HPDE6-E6E7 (cell line): ENCODE results near the gene DPP6.

Experiments used
- DNase-seq: peaks from one replicate; pipeline ENCODE4 v3.0.0; 2011; ENCODE audit warnings: missing footprints; ENCODE audit errors: extremely low spot score

DPP6 gene

DNA sequence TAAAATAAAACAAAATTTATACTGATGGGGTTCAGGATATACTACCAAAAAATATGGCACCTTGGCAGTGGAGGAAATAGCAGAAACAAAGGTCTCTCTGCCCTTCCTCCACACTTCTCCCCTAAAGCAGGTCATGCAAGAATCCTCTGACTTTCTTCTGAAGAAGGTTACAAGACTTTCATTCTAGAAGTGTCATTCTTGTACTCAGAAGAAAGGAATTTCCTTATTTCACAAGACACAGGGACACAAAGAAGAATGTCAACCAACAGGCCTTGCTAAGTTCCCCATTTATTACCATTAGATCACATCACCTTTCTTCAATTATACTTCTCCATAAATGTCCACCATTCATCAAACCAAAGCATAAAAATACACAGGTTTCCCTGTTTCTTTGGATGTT, 480.6 kb downstream of the DPP6 start:
- no peak for DNase-seq

GRCh38 chr7:154540596-154540995, 488.4 kb downstream of the DPP6 start:
- DNase-seq = no peak

- DNase-seq = no peak
These were observed 489.4 kb downstream of the DPP6 start for GRCh38 chr7:154541606-154542005.

DNA sequence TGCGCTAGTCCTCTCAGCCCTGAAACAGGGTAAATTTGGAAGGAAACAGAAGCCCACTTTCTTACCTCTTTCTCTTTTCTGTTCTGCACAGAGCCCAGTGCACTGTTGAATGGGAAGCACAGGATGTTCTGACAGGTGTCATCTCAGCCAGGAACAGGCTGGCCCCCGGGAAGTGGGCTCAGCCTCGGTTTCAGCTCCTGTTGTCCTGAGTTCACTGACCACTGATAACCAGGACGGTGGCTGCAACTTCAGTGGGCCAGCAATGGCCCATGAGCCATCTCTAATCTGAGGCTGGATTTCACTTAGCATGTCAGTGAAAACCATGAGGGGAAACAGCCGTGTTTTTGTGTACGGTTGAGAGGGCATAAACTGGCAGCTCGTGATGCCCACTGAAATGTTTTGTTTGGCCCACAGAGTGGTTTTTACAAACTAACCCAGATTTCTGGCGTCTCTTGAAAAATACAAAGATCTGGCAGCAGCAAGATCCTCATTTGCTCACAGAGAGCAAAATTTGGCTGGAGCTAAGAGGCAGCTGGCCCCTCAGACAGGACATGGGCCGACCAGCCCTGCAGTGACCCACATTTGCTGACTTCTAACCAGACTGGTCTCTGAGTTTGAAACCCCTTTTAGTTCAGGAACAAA, 494.9 kb downstream of the DPP6 start:
- DNase-seq = no peak

- no peak for DNase-seq
These were observed 501.6 kb downstream of the DPP6 start for GRCh38 chr7:154553711-154554265.

DNA sequence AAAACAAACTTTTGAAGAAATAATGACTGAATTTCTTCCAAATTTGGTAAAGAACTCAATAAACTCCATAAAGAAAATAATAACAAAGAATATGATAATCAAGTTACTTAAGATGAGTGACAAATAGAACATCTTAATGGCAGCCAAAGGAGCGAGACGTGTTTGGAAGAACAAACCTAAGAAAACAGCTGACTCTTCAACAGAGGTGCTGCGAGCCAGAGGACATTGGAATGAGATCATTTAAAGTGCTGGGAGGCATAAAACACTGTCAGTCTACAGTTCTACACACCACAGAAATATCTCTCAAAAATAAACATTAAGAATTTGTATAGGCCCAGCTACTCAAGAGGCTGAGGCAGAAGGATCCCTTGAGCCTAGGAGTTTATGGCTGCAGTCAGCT, 507.3 kb downstream of the DPP6 start:
- no peak for DNase-seq

GRCh38 chr7:154564676-154565075, 512.5 kb downstream of the DPP6 start:
- no peak for DNase-seq

DNA sequence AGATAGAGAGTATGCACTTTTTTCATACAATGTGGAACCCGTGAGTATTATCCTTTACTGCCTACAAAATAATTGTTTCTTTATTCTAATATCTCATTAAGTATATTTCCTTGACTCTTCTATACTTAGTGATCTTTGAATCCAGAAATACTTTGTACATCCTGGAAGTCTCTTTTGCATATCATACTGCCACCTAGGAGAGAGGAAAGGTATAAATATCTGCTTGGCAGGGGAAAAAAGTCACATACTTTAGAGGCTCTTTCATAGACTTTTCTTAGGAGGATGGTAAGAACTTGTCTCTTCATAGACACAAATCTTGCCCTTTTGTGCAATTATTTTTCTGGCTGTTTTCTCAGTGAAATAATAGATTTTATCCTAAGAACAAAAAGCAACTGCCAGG, 514.7 kb downstream of the DPP6 start:
- no peak for DNase-seq

DNA sequence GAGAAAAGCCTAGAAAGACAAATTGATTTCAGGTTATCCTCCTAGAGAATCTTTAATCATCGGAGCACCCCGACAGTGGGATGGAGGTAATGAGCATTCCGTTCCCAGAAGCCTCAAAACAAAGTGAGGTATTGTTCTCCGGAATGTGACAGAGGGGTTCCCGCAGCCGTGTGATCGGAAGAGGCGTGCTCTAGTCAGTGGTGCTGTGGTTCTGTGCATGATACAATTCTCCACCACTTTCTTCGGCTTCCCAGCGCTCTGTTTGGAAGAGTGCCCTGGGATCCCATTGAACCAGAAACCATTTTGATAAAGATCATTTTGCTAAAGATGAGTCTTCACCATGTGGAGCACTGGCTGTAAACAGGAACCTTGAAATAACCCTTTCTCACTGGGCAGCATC, 516.1 kb downstream of the DPP6 start:
- no peak for DNase-seq

- DNase-seq = no peak
These were observed 517.7 kb downstream of the DPP6 start for GRCh38 chr7:154569916-154570315.

- DNase-seq = no peak
These were observed 519.6 kb downstream of the DPP6 start for GRCh38 chr7:154571772-154572171.

DNA sequence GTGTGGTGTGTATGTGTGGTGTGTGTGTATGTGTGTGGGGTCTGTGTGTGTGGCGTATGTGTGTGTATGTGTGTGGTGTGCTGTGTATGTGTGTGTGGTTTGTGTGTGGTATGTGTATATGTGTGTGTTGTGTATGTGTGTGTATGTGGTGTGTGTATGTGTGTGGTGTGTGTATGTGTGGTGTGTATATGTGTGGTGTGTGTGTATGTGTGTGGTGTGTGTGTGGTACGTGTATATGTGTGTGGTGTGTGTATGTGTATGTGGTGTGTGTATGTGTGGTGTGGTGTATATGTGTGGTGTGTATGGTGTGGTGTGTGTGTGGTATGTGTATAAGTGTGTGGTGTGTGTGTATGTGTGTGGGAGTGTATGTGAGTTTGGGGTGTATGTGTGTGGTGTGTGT, 522.0 kb downstream of the DPP6 start:
- no peak for DNase-seq

DNA sequence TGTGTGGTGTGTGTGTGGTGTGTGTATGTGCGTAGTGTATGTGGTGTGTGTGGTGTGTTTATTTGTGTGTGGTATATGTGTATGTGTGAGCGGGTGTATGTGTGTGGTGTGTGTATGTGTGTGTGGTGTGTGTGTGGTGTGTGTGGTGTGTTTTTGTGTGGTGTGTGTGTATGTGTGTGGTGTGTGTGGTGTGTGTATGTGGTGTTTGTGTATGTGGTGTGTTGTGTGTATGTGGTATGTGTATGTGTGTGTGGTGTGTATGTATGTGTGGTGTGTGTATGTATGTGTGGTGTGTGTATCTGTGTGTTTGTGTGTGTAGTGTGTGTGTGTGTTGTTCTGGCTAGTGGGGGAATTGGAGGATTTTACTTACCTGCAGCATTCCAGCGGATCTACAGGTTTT, 523.3 kb downstream of the DPP6 start:
- no peak for DNase-seq

- no peak for DNase-seq
These were observed 524.4 kb downstream of the DPP6 start for GRCh38 chr7:154576604-154577003.

DNA sequence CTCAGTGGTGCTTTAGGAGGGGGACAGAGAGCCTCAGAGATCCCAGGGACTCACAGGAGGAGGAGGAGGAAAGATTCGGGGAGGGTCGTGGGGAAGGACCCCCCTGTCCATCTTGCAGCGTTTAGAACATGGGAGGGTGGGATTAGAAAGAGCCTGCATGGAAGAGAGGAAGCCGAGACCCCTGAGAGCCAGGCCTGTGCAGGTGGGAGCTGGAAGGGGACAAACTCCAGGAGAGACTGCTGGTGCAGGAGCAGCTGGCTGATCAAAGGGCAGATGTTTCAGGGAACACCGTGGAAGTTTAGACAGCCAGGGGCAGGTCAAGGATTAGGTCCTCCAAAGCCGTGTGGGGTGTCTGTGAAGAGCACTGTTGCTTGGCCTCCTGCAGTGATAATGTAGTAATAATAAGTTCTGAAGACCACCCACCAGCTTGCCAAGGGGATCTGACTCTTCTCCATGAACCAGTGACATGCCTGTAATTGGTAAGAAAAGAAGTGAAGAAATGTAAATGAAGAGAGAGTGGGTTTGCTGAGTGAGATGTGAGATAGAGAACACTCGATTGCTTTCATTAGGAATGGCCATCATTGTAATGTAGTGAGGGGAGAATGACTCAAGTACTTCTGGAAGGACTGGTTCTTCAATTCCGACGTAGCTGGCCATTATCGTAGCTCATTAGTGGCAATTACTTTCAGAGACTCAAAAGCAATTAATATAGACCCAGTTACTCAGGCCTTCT, 525.1 kb downstream of the DPP6 start:
- no peak for DNase-seq

DNA sequence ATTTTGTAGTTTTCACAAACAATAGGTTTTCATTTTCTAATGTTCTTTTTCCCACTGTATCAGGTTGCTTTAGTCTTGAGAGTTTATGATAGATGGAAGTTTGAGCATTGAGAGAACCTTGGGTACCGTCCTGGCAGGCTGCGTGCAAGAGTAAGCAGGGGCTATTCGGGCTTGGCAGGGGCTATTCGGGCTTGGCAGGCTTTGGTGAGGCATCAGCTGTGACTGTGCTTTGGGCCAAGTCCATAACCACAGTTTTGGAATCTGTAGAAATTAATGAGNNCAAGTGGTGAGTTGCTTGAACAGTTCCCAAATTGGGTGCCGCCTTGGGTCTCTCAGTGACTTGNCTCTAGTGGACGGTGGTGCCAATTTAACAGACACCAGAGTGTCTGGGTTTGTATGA, 526.1 kb downstream of the DPP6 start:
- no peak for DNase-seq

GRCh38 chr7:154579711-154580110, 527.5 kb downstream of the DPP6 start:
- DNase-seq = no peak

GRCh38 chr7:154581251-154581890, 529.2 kb downstream of the DPP6 start:
- no peak for DNase-seq

DNA sequence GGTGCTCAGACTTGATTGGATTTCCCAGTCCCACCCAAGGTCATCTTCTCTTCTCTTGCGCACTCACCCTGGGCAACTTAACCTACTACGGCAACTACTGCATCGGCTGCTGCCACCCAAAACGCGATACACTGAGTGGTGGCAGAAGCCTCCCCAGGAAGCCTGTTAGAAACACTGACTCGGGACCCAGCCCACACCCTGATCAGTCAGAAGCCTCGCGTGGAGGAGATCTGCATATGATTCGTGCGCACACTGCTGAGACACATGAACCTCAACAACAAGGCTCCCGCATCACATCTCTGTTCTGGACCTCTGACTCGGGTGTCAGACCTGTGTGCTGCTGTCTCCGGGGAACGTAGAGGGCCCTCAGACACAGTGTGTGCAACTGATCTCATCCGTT, 531.3 kb downstream of the DPP6 start:
- no peak for DNase-seq

GRCh38 chr7:154584352-154585252, 532.4 kb downstream of the DPP6 start:
- DNase-seq = no peak

GRCh38 chr7:154587792-154588191, 535.6 kb downstream of the DPP6 start:
- no peak for DNase-seq

DNA sequence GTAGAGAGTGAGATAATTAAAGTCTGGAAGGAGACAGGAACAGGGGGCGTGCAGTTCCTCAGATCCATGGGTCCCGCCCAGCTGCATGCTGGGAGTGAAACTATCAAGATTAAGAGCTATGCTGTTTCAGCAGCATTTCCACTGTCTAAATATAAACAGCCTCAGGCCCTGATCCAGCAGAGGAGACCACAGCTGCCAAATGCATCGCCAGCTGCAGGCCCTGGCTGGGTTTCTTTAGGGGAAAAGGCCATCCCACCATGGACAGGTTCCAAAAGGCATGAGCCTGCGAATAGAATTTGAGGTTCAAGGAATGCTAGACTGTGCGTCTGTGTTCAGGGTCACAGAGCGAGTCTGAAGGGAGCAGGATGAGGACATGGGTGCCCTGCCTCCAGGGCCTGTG, 539.3 kb downstream of the DPP6 start:
- no peak for DNase-seq
